Loucy (cell line): Measurements from ENCODE around the gene EIF4G3.

Experiments used
- H2AFZ ChIP-seq: fragments of 200-600 bp; sonication (generic); 2 replicates; pipeline ENCODE4 v1.6.0; 2016; ENCODE audit warnings: antibody characterized with exemption, mild to moderate bottlenecking, low read length, moderate library complexity
- H3F3A ChIP-seq: fragments of 200-600 bp; 2 replicates; pipeline ENCODE4 v1.6.0; 2016; ENCODE audit warnings: antibody characterized with exemption, low read depth, mild to moderate bottlenecking
- H3K27me3 ChIP-seq: fragments of 200-600 bp; sonication (generic); 2 replicates; pipeline ENCODE4 v1.6.1; 2014; ENCODE audit warnings: low read length, mild to moderate bottlenecking; ENCODE audit not compliant: insufficient read depth, poor library complexity, severe bottlenecking
- H3K36me3 ChIP-seq: fragments of 200-600 bp; sonication (generic); 2 replicates; pipeline ENCODE4 v1.6.1; 2016; ENCODE audit warnings: low read length; ENCODE audit not compliant: insufficient read depth
- H3K4me1 ChIP-seq: fragments of 200-600 bp; sonication (generic); 2 replicates; pipeline ENCODE4 v1.5.1; 2014; ENCODE audit warnings: low read length, mild to moderate bottlenecking; ENCODE audit not compliant: insufficient read depth, poor library complexity, severe bottlenecking
- H3K4me2 ChIP-seq: fragments of 200-600 bp; sonication (generic); 2 replicates; pipeline ENCODE4 v1.6.0; 2014; ENCODE audit warnings: antibody characterized with exemption, low read length, low read depth, mild to moderate bottlenecking; ENCODE audit not compliant: poor library complexity, severe bottlenecking
- H3K4me3 ChIP-seq: fragments of 200-600 bp; sonication (generic); 2 replicates; pipeline ENCODE4 v1.5.1; 2014; ENCODE audit warnings: low read length, mild to moderate bottlenecking, mixed read lengths; ENCODE audit not compliant: poor library complexity, severe bottlenecking
- H3K79me2 ChIP-seq: fragments of 200-600 bp; sonication (generic); 2 replicates; pipeline ENCODE4 v1.6.1; 2014; ENCODE audit warnings: low read length; ENCODE audit not compliant: insufficient read depth
- H3K9ac ChIP-seq: fragments of 200-600 bp; sonication (generic); 2 replicates; pipeline ENCODE4 v1.6.0; 2014; ENCODE audit warnings: mild to moderate bottlenecking, low read depth, low read length, moderate library complexity; ENCODE audit not compliant: poor library complexity, severe bottlenecking
- H3K9me2 ChIP-seq: fragments of 200-600 bp; sonication (generic); replicated peaks from 2 replicates; pipeline ENCODE4 v1.6.1; 2016; ENCODE audit warnings: low read depth, low read length, mixed read lengths
- H3K9me3 ChIP-seq: fragments of 200-600 bp; sonication (generic); 2 replicates; pipeline ENCODE4 v1.6.1; 2014; ENCODE audit warnings: mild to moderate bottlenecking, antibody characterized with exemption, low read length, low read depth; ENCODE audit not compliant: insufficient read depth
- H4K20me1 ChIP-seq: fragments of 200-600 bp; sonication (generic); 2 replicates; pipeline ENCODE4 v1.6.0; 2014; ENCODE audit warnings: antibody characterized with exemption, low read length, mild to moderate bottlenecking; ENCODE audit not compliant: insufficient read depth, poor library complexity, severe bottlenecking
- EZH2phosphoT487 ChIP-seq: fragments of 200-600 bp; IDR thresholded peaks from 2 replicates; pipeline ENCODE4 v1.6.1; 2018; ENCODE audit warnings: antibody characterized with exemption, mild to moderate bottlenecking, moderate library complexity, borderline replicate concordance
- TF ChIP-seq, protein P1 (sequence below): fragments of 200-600 bp; sonication (generic); conservative IDR thresholded peaks from 2 replicates; pipeline ENCODE4 v1.5.1; 2014; ENCODE audit warnings: mild to moderate bottlenecking, antibody characterized with exemption, low read length

Gene EIF4G3

DNA sequence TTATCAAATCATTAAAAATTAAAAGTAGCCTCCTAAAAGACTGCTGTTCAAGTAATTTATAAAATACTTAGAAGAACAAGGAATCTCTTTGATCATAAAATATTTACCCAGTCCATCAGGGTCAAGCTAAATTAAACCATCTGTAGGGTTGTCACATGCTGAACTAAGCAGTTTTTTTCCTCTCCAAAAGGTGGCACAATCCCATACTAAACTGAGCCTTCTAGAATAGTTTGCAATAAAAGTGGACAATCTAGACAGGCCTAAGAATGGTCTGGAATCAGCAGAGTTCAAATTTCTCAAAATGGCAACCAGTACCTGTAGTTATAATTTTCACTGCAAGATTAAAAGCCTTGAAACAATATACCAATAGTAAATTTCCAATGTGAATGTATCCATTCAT is 194.8 kb downstream of the EIF4G3 start:
- H4K20me1 ChIP-seq = no peaks in the 10 kb centered on the region
- H3K4me2 ChIP-seq = no peak overlapping the region
- no peaks in the 10 kb centered on the region for H3K4me1 ChIP-seq
- 0 out of 2 replicates have a peak, but pooled peaks cover 4% of the 10 kb centered on the region for H3F3A ChIP-seq
- no peak overlapping the region for H3K9ac ChIP-seq
- H3K79me2 ChIP-seq = no peaks in the 10 kb centered on the region
- H3K9me3 ChIP-seq = no peaks in the 10 kb centered on the region
- TF ChIP-seq, protein P1, sequence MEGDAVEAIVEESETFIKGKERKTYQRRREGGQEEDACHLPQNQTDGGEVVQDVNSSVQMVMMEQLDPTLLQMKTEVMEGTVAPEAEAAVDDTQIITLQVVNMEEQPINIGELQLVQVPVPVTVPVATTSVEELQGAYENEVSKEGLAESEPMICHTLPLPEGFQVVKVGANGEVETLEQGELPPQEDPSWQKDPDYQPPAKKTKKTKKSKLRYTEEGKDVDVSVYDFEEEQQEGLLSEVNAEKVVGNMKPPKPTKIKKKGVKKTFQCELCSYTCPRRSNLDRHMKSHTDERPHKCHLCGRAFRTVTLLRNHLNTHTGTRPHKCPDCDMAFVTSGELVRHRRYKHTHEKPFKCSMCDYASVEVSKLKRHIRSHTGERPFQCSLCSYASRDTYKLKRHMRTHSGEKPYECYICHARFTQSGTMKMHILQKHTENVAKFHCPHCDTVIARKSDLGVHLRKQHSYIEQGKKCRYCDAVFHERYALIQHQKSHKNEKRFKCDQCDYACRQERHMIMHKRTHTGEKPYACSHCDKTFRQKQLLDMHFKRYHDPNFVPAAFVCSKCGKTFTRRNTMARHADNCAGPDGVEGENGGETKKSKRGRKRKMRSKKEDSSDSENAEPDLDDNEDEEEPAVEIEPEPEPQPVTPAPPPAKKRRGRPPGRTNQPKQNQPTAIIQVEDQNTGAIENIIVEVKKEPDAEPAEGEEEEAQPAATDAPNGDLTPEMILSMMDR = peak; percentile 62
- no peak for TF ChIP-seq EZH2phosphoT487
- H3K9me2 ChIP-seq = no peaks in the 10 kb centered on the region
- H3K36me3 ChIP-seq = no peaks in the 10 kb centered on the region
- H2AFZ ChIP-seq = no peak overlapping the region
- H3K27me3 ChIP-seq = no peaks in the 10 kb centered on the region
- H3K4me3 ChIP-seq = no peak overlapping the region

DNA sequence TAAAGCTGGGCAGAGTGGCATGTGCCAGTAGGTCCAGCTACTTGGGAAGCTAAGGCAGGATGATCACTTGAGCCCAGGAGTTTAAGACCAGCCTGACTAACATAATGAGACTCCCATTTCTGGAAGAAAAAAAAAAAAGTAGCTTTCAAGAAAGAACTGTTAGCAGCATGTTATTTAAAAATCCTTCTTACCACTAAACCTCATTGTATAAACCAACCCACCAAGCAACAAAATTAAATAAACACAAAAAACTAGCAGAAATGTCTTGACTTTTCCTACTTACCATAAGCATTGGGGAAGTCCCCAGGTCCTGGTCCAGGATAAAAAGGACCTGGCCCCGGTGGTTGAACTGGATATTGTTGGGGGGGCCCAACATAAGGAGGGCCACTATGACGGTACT is 196.6 kb downstream of the EIF4G3 start:
- no peak overlapping the region for H2AFZ ChIP-seq
- H3F3A ChIP-seq = 0 out of 2 replicates have a peak, but pooled peaks cover 4% of the 10 kb centered on the region
- no peaks in the 10 kb centered on the region for H3K36me3 ChIP-seq
- no peaks in the 10 kb centered on the region for H3K9me2 ChIP-seq
- H3K27me3 ChIP-seq = no peaks in the 10 kb centered on the region
- no peaks in the 10 kb centered on the region for H3K9me3 ChIP-seq
- no peak overlapping the region for H3K9ac ChIP-seq
- no peaks in the 10 kb centered on the region for H3K4me1 ChIP-seq
- no peak overlapping the region for H3K4me3 ChIP-seq
- no peaks in the 10 kb centered on the region for H3K79me2 ChIP-seq
- no peaks in the 10 kb centered on the region for H4K20me1 ChIP-seq
- TF ChIP-seq EZH2phosphoT487 = no peak
- TF ChIP-seq, protein P1 = no peak
- H3K4me2 ChIP-seq = no peak overlapping the region

DNA sequence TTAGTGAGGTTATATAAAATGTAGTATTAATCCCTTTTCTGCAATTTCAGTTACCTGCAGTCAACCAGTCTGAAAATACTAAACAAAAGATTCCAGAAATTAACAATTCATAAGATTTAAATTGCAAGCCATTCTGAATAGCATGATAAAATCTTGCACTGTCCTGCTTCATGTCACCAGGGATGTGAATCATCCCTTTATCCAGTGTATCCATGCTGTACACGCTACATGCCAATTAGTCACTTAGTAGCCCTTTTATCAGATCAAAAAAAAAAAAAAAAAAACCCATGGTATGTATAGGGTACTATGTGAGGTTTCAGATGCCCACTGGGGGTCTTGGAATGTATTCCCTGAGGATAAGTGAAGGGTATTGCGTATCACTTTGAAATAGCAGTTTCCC is 198.3 kb downstream of the EIF4G3 start:
- Histone ChIP-seq H3K9ac (no peak overlapping the region), H3K36me3 (no peaks in the 10 kb centered on the region; the same call in 1 of the 2 replicates), H3K4me1 (no peaks in the 10 kb centered on the region), H3K9me2 (no peaks in the 10 kb centered on the region), H3K27me3 (no peaks in the 10 kb centered on the region), H3F3A (0 out of 2 replicates have a peak, but pooled peaks cover 4% of the 10 kb centered on the region), H4K20me1 (no peaks in the 10 kb centered on the region), H3K9me3 (no peaks in the 10 kb centered on the region), H3K4me3 (no peak overlapping the region), H3K79me2 (no peaks in the 10 kb centered on the region), H3K4me2 (no peak overlapping the region), H2AFZ (no peak overlapping the region)
- no peak for TF ChIP-seq EZH2phosphoT487
- TF ChIP-seq, protein P1 = no peak
